Activated CD4-positive, alpha-beta T cell treated with anti-CD3 and anti-CD28 coated beads, Interleukin-2, Interleukin-6, amounts not matched to agents 100 ng/mL and 50 ng/mL, durations not matched to agents 16 hours and 8 hours (primary cell): ENCODE measurements around the gene BTN3A1.
A peak's percentile ranks its signal among the peaks of the same experiment; 100 is the strongest.
"Not testable (repeated sequence)": the region's sequence is repeated elsewhere in the genome, so short reads cannot be mapped to it uniquely, and the experiment has no call there.

Source experiments
- DNase-seq: peaks from one replicate; pipeline ENCODE4 v3.0.0-alpha.2; 2020

BTN3A1 gene

DNA sequence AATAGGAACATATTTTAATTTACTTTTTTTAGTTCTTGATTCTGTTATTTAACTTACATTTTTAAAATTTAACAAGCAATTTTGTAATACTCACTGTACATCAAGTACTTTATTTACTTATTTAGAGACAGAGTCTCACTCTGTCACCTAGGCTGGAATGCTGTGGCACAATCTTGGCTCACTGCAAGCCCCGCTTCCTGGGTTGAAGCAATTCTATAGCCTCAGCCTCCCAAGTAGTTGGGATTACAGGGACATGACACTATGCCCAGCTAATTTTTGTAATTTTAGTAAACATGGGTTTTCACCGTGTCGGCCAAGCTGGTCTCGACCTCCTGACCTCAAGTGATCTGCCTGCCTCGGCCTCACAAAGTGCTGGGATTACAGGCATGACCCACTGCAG is 45.2 kb downstream of the BTN3A1 start:
- no peak for DNase-seq

DNA sequence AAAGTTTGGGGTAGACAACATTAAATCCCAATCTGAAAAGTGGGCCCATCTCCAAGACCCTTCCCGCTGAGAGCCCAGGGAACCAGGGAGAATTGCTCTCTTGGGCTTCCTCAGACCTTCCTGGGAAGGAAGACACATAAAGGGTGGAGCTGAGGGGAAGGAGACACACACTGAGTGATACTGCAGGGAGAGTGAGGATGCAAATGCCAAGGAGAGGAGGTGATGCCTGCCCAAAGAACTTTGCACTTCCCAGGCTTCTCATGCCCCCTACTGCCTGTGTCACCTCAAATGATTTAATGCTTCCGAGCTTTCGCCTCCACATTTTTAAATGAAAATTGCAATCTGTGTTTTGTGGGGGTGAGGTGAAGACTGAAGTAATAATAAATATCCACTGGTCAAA is 48.2 kb downstream of the BTN3A1 start:
- DNase-seq = no peak

- no peak for DNase-seq
Measured at GRCh38 chr6:26452631-26453235, 50.7 kb downstream of the BTN3A1 start.

- DNase-seq = no peak
Measured at GRCh38 chr6:26454631-26455030, 52.6 kb downstream of the BTN3A1 start.

DNA sequence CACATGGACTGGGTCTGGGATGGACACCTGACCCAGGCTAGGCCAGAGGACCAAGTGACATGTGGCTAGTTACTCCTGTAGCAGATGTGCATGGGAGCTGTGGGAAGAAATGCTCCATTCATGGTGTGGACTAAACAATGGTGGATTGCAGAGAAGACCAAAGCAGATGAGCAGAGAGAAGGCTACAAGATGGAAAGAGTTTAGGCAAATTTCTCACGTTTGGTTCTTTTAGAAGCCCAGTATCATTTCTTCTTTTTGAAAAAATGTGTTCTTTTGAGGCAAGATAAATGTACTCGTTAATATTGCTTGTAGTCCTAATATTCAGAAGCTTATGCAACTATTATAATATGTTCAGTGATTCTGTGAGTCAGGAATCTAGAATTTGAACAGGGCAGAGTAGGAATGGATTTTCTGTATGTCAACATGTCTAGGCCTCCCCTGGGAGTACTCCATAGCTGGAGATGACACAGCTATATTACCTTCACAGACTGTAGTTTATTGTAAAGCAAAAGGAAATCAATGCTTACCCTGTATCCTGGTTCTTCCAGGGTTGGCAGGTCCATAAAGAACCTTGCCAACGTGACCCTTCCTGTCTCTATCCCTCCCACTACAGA is 53.4 kb downstream of the BTN3A1 start:
- no peak for DNase-seq

DNA sequence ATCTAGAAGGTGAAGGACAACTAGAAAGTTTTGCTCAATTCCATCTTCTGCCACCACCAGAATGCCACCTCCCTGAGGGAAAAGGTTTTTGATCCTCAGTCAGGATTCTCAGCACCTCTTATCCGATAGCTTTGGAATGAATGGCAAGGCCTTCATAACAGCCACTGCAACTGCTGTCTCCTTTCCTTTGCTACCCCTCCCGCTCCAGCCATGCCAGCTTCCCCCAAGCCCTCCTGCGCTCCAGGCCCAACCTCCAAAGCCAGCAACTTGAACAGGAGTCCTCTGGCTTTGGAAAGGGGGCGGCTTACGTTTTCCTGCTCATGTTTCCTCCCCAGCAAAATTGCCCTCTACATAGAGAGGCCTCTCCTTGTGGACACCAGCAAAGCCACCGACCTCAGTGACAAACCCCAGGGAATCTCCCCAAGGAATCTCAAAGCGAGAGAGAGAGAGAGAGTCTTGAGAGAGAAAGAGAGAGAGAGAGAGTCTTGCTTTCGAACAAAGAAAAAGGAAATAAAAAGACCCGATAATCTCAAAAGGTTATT is 55.3 kb downstream of the BTN3A1 start:
- no peak for DNase-seq

DNA sequence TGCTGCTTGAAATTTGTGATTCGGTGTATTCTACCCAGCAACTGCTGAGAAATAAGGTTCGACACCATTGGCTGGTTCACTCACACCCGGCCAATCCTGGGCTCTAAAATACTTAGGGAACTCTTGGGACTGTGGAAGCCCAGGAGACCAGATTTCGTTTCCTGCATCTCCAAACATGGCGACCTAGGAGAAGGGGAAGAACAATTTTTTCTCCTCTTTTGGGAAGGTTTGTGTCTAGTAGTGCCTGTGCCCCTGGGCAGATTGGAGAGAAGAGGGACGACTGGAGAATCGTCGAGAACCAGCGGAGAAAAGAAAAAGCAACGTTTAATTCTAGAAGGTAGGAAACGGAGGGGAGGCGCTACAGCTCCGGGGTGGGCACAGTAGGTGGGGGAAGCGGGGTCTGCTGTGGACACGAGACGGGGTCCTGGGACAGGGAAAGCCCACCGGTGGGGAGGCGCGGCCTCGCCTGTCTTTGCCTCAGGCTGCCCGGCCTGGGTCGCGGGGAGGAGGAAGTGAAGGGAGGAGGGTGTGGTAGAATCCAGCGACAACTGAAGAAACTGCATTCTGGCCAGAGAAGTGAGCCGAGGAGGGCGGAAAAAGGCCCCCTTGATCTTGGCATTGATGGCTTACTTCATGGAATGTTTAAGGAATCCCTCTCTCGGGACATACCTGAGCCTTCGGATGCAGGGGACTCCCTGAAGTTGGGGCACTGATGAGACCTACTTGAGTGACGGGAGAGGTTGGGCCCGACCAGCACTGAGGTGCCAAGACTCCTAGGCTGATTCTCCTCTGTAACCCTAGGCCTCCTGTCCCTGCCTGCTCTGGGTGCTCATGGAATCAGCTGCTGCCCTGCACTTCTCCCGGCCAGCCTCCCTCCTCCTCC is 56.0 kb downstream of the BTN3A1 start, which contains the start of gene BTN2A1:
BTN2A1 (plus strand) TSS at position 150 of the 883 bp plus-strand sequence; CDS start at position 832, 682 bp downstream.
- peak; percentile 89 for DNase-seq

DNA sequence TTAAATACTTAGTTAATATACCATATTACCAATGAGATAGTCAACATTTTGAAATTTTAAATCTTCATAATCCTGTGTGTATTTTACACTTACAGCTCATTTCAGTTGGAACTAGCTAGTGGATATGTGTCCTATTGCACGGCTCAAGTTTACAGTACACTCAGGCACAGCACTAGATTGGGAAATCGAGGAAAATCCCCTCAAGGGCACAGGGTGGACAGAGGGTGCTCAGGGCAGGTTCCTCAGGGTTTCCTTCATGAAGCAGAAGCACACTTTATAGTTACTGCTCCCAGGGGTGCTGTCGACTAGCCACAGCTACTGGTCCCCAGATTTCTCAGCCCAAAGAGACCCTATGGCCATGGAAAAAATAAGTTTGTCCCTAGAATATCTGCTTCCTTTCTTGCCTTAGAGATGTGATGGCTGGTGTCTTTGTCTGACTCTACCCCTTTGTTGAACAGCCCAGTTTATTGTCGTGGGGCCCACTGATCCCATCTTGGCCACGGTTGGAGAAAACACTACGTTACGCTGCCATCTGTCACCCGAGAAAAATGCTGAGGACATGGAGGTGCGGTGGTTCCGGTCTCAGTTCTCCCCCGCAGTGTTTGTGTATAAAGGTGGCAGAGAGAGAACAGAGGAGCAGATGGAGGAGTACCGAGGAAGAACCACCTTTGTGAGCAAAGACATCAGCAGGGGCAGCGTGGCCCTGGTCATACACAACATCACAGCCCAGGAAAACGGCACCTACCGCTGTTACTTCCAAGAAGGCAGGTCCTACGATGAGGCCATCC is 57.1 kb downstream of the BTN3A1 start:
- no peak for DNase-seq

GRCh38 chr6:26461353-26461752 is 59.3 kb downstream of the BTN3A1 start:
- DNase-seq = not testable (repeated sequence)

DNA sequence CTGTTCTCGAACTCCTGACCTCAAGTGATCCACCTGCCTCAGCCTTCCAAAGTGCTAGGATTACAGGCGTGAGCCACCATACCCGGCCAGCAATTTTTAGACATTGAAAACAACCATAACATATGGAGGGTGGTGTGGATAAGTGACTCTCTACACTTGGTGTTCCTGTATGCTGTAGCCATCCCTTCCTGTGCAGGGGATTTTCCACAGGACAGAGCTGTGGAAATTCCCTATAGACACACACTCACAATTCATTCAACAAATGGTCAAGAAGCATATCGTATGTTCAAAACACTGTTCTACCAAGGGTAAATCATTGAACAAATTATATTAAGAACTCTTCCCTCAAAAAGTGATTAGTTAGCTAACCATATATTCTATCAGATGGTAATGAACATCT is 61.9 kb downstream of the BTN3A1 start:
- DNase-seq = no peak

GRCh38 chr6:26464416-26465131 is 62.5 kb downstream of the BTN3A1 start:
- DNase-seq = no peak
